GM12878 (cell line): ENCODE measurements around the gene TTLL4.
A peak's percentile ranks its signal among the peaks of the same experiment; 100 is the strongest.

Experiments
- CHD2 ChIP-seq: IDR thresholded peaks from 2 replicates; pipeline ENCODE4 v1.6.1; 2011; ENCODE audit warnings: low read depth, low read length, improper control_type of control experiment, borderline replicate concordance
- CREB1 ChIP-seq: IDR thresholded peaks from 2 replicates; pipeline ENCODE4 v1.6.1; 2012; ENCODE audit warnings: low read depth, mild to moderate bottlenecking, inconsistent platforms
- CTCF ChIP-seq, 3 experiments: IDR thresholded peaks in 2 of 3; conservative IDR thresholded peaks in 1 of 3; 2 replicates each; pipeline ENCODE4 v1.5.1; 2011; ENCODE audit warnings: low read depth in 3 of 3, low read length in 3 of 3, mild to moderate bottlenecking in 3 of 3, control low read depth in 2 of 3, moderate library complexity in 2 of 3, inconsistent platforms in 1 of 3, mixed read lengths in 1 of 3; ENCODE audit not compliant: control insufficient read depth in 2 of 3, insufficient read depth in 1 of 3; ENCODE audit errors: extremely low read depth in 1 of 3
- ESRRA ChIP-seq: IDR thresholded peaks from 2 replicates; pipeline ENCODE4 v1.6.1; 2012; ENCODE audit warnings: mild to moderate bottlenecking, low read length, improper control_type of control experiment
- EZH2 ChIP-seq: IDR thresholded peaks from 2 replicates; pipeline ENCODE4 v1.6.1; 2012; ENCODE audit warnings: low read depth, mild to moderate bottlenecking, control low read depth, inconsistent platforms, low read length, borderline replicate concordance; ENCODE audit not compliant: control insufficient read depth
- FOXM1 ChIP-seq: IDR thresholded peaks from 2 replicates; pipeline ENCODE4 v1.6.1; 2012; ENCODE audit warnings: low read depth, mild to moderate bottlenecking, inconsistent platforms, low read length, moderate library complexity
- MTA2 ChIP-seq: fragments of 450-650 bp; IDR thresholded peaks from 2 replicates; pipeline ENCODE4 v1.6.1; 2016; ENCODE audit warnings: low read depth, mild to moderate bottlenecking, moderate library complexity
- POLR2A ChIP-seq: IDR thresholded peaks from 2 replicates; pipeline ENCODE4 v1.6.1; 2011; ENCODE audit warnings: low read depth, mild to moderate bottlenecking, low read length
- SIX5 ChIP-seq: IDR thresholded peaks from 2 replicates; pipeline ENCODE4 v1.6.1; 2011; ENCODE audit warnings: mild to moderate bottlenecking, low read depth, low read length, moderate library complexity; ENCODE audit not compliant: severe bottlenecking
- SPI1 ChIP-seq: IDR thresholded peaks from 2 replicates; pipeline ENCODE4 v1.6.1; 2011; ENCODE audit warnings: low read depth, mild to moderate bottlenecking, low read length, moderate library complexity, borderline replicate concordance; ENCODE audit not compliant: insufficient read depth
- ZZZ3 ChIP-seq: IDR thresholded peaks from 2 replicates; pipeline ENCODE4 v1.6.1; 2011; ENCODE audit warnings: low read depth; ENCODE audit not compliant: control insufficient read depth, insufficient read length
- TF ChIP-seq, protein P1 (sequence below): IDR thresholded peaks from 2 replicates; pipeline ENCODE4 v1.6.1; 2012; ENCODE audit warnings: low read depth, low read length, improper control_type of control experiment
- TF ChIP-seq, protein P2 (sequence below): fragments of 450-650 bp; IDR thresholded peaks from 2 replicates; pipeline ENCODE4 v1.6.1; 2017; ENCODE audit warnings: mild to moderate bottlenecking, moderate library complexity

- TF ChIP-seq POLR2A, result no peak
- TF ChIP-seq ESRRA, result no peak
- no peak for TF ChIP-seq SPI1
- TF ChIP-seq CTCF (IDR thresholded peaks at IDR 0.05 in 2 of 3, conservative IDR thresholded peaks at IDR 0.05 in 1 of 3; ENCODE audit: control insufficient read depth in 2 of 3, extremely low read depth in 1 of 3, insufficient read depth in 1 of 3, low read depth in 3 of 3, low read length in 3 of 3), result peak; percentile 26 to 36 (median 32); a peak in 3 of 6 replicates
- TF ChIP-seq CREB1, result no peak
- TF ChIP-seq, protein P1, sequence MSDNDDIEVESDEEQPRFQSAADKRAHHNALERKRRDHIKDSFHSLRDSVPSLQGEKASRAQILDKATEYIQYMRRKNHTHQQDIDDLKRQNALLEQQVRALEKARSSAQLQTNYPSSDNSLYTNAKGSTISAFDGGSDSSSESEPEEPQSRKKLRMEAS, result no peak
- TF ChIP-seq EZH2, result no peak
- TF ChIP-seq ZZZ3, result no peak
- TF ChIP-seq SIX5, result no peak
- no peak for TF ChIP-seq MTA2
- TF ChIP-seq CHD2, result no peak
- TF ChIP-seq, protein P2, sequence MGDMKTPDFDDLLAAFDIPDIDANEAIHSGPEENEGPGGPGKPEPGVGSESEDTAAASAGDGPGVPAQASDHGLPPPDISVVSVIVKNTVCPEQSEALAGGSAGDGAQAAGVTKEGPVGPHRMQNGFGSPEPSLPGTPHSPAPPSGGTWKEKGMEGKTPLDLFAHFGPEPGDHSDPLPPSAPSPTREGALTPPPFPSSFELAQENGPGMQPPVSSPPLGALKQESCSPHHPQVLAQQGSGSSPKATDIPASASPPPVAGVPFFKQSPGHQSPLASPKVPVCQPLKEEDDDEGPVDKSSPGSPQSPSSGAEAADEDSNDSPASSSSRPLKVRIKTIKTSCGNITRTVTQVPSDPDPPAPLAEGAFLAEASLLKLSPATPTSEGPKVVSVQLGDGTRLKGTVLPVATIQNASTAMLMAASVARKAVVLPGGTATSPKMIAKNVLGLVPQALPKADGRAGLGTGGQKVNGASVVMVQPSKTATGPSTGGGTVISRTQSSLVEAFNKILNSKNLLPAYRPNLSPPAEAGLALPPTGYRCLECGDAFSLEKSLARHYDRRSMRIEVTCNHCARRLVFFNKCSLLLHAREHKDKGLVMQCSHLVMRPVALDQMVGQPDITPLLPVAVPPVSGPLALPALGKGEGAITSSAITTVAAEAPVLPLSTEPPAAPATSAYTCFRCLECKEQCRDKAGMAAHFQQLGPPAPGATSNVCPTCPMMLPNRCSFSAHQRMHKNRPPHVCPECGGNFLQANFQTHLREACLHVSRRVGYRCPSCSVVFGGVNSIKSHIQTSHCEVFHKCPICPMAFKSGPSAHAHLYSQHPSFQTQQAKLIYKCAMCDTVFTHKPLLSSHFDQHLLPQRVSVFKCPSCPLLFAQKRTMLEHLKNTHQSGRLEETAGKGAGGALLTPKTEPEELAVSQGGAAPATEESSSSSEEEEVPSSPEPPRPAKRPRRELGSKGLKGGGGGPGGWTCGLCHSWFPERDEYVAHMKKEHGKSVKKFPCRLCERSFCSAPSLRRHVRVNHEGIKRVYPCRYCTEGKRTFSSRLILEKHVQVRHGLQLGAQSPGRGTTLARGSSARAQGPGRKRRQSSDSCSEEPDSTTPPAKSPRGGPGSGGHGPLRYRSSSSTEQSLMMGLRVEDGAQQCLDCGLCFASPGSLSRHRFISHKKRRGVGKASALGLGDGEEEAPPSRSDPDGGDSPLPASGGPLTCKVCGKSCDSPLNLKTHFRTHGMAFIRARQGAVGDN, result no peak
- TF ChIP-seq FOXM1, result no peak
Observed at GRCh38 chr2:218727502-218728165, 17.0 kb downstream of the TTLL4 start.
